ENCODE results near the gene SDC3. TPM values are rescaled to one million over a fixed set of nuclear protein-coding genes. Genes with fewer than 3 reads are reported as not detected.

SDC3 gene
- total RNA-seq, 6 experiments from 2014 or later = 13.8 to 45.7 (median 16.2) TPM

DNA sequence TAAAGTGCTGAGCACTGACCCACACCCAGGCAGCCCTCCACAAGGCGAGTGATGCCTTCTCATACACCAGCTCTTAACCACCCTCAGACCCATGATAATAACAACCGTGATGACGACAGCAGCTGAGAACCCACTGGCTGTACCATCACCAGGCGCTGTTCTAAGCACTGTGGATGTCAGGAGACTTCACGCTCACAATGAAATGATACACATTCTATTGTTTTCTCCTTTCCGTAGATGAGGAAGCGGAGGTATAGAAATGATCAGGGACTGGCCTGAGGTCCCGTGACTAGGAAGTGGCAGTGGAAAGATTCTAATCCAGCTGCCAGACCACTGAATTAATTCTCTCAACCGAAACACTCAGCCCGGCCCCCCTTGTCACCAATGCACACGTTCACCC lies 32.6 kb downstream of the SDC3 start:
- no peaks in the 10 kb centered on the region for H3K4me1 ChIP-seq
- ATAC-seq = no peak
- intact Hi-C loops (cut with DNase I) = no loop called here
- H3K27me3 ChIP-seq = no peaks in the 10 kb centered on the region
- no peak overlapping the region for H3K4me3 ChIP-seq
- no peaks in the 10 kb centered on the region for H3K36me3 ChIP-seq
- no peak for DNase-seq
- H3K27ac ChIP-seq = no peak overlapping the region
- 77% methylated on average over 10 of the region's 11 CpGs for WGBS (ENCODE audit: insufficient coverage, low coverage, low lambda C conversion rate, missing lambda C conversion rate)
- TF ChIP-seq CTCF (IDR thresholded peaks at IDR 0.05) (no peak), POLR2A (IDR thresholded peaks at IDR 0.05) (no peak)
- H3K9me3 ChIP-seq = no peaks in the 10 kb centered on the region

DNA sequence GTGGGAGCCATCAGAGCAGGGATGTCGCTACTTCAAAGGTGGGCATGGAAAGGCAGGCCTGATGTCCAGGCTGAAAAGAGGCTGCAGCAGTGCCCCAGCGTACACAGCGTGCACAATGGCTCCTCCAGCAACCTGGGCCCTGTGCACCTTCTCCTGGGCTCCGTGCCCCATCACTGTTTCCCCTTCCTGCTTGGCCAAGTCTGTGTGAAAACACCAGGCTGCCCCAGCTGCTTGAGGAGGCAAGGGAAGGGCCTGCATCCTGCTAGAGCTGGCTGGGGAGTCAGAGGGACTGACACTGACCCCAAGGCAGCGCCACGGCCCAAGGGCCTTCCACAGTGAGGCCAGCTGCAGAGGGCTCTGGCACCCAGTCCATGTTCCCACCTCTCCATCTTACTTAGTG lies 33.4 kb downstream of the SDC3 start:
- Histone ChIP-seq H3K36me3 (no peaks in the 10 kb centered on the region), H3K27me3 (no peaks in the 10 kb centered on the region), H3K9me3 (no peaks in the 10 kb centered on the region), H3K4me1 (no peaks in the 10 kb centered on the region), H3K27ac (no peak overlapping the region), H3K4me3 (no peak overlapping the region)
- DNase-seq (no peak), ATAC-seq (no peak)
- no CpG with 5 or more reads among the region's 6 CpGs for WGBS (ENCODE audit: insufficient coverage, low coverage, low lambda C conversion rate, missing lambda C conversion rate)
- intact Hi-C loops (cut with DNase I) = no loop called here
- TF ChIP-seq CTCF (IDR thresholded peaks at IDR 0.05) = no peak
- TF ChIP-seq POLR2A (IDR thresholded peaks at IDR 0.05) = no peak

- no peaks in the 10 kb centered on the region for H3K36me3 ChIP-seq
- H3K27ac ChIP-seq = no peak overlapping the region
- H3K4me3 ChIP-seq = no peak overlapping the region
- no peaks in the 10 kb centered on the region for H3K4me1 ChIP-seq
- no peaks in the 10 kb centered on the region for H3K27me3 ChIP-seq
- H3K9me3 ChIP-seq = no peaks in the 10 kb centered on the region
- 100% methylated on average over 1 of the region's 11 CpGs for WGBS (ENCODE audit: insufficient coverage, low coverage, low lambda C conversion rate, missing lambda C conversion rate)
- TF ChIP-seq CTCF (IDR thresholded peaks at IDR 0.05) = no peak
- no peak for TF ChIP-seq POLR2A (IDR thresholded peaks at IDR 0.05)
- intact Hi-C loops (cut with DNase I) = no loop called here
- no peak for DNase-seq
- no peak for ATAC-seq
Measured at GRCh38 chr1:30874176-30874575, 34.4 kb downstream of the SDC3 start.

- H3K4me3 ChIP-seq = no peak overlapping the region
- H3K36me3 ChIP-seq = no peaks in the 10 kb centered on the region
- no peak overlapping the region for H3K27ac ChIP-seq
- ATAC-seq = no peak
- no peak for TF ChIP-seq CTCF (IDR thresholded peaks at IDR 0.05)
- TF ChIP-seq POLR2A (IDR thresholded peaks at IDR 0.05) = no peak
- no peaks in the 10 kb centered on the region for H3K27me3 ChIP-seq
- WGBS (ENCODE audit: insufficient coverage, low coverage, low lambda C conversion rate, missing lambda C conversion rate) = 82% methylated on average over 2 of the region's 4 CpGs
- DNase-seq = no peak
- intact Hi-C loops (cut with DNase I) = no loop called here
- H3K9me3 ChIP-seq = no peaks in the 10 kb centered on the region
- H3K4me1 ChIP-seq = no peaks in the 10 kb centered on the region
Measured at GRCh38 chr1:30872948-30873263, 35.7 kb downstream of the SDC3 start.

All from right lobe of liver (tissue), 6 donors.